ENCODE measurements around the gene HDAC4. TPM values are rescaled to one million over a fixed set of nuclear protein-coding genes. Genes with fewer than 3 reads are reported as not detected.

The HDAC4 gene
- total RNA-seq, 1 donor from 2014 or later, result 11.8 TPM

- Histone ChIP-seq H3K36me3 (ENCODE audit: insufficient read depth, low read length) (no peaks in the 10 kb centered on the region), H3K9ac (ENCODE audit: low read length) (no peak overlapping the region), H2AFZ (ENCODE audit: low read depth, low read length) (no peak overlapping the region), H3K4me2 (ENCODE audit: low read length) (no peak overlapping the region), H4K20me1 (ENCODE audit: insufficient read depth, low read length) (peaks cover 42% of the 10 kb centered on the region), H3K4me3 (ENCODE audit: insufficient read depth, low read depth, low read length) (no peak overlapping the region), H3K27me3 (ENCODE audit: insufficient read depth, low read length) (no peaks in the 10 kb centered on the region), H3K79me2 (ENCODE audit: insufficient read depth, low read length) (peaks cover 20% of the 10 kb centered on the region), H3K4me1 (ENCODE audit: insufficient read depth, low read length) (no peaks in the 10 kb centered on the region), H3K9me3 (ENCODE audit: insufficient read depth, low read depth, low read length) (no peaks in the 10 kb centered on the region), H3K27ac (ENCODE audit: low read depth, low read length) (no peak overlapping the region)
- Mint-ChIP-seq H3K27ac (ENCODE audit: unreplicated experiment) (no peak overlapping the region), H3K4me1 (ENCODE audit: low read depth, unreplicated experiment) (peaks cover 3% of the 10 kb centered on the region), H3K9me3 (ENCODE audit: unreplicated experiment) (no peaks in the 10 kb centered on the region), H3K36me3 (ENCODE audit: low read depth, unreplicated experiment) (peaks cover 2% of the 10 kb centered on the region), H3K27me3 (ENCODE audit: low read depth, unreplicated experiment) (no peaks in the 10 kb centered on the region), H3K4me3 (ENCODE audit: unreplicated experiment) (no peak overlapping the region)
- no peak for DNase-seq (ENCODE audit: low read depth)
- TF ChIP-seq EZH2 (IDR thresholded peaks at IDR 0.05; ENCODE audit: insufficient read depth, low read length), result no peak
- TF ChIP-seq CTCF (IDR thresholded peaks at IDR 0.05; ENCODE audit: insufficient read depth, low read depth, low read length), result no peak
- no peak for FAIRE-seq
Measured at GRCh38 chr2:239365071-239365781, 35.6 kb downstream of the HDAC4 start.

DNA sequence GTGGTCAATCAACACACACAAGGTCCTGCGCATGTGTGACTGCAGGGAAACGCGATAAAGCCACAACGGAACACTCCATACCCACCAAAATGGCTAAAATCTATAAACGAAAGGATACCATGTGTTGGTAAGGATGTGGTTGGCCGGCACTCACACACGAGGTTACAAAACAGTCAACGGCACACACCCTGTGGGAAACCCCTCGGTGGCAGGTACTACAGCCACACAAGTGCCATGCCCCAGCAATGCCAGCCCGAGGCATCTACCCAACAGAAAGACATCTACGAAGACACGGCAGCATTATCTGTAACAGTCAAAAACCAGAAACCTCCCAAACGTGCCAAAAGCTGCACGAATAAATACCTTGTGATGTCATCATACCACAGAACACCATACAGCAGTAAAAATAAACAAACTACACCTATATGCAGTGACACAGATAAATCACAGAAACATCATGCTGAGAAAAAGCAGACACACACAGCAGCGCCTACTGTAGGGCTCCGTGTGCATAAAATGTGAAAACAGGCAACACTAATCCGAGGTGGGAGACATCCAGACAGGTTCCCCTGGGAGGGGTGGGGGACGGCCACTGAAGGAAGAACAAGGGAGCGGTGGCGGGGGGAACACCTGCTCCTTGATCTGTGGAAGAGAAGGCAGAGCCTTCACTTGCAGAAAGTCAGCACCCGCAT lies 36.7 kb downstream of the HDAC4 start:
- DNase-seq (ENCODE audit: low read depth), result no peak

More for the DNA sequence above, 36.7 kb downstream of the HDAC4 start:
- Mint-ChIP-seq H3K4me3 (ENCODE audit: unreplicated experiment) (no peak overlapping the region), H3K27me3 (ENCODE audit: low read depth, unreplicated experiment) (no peaks in the 10 kb centered on the region), H3K9me3 (ENCODE audit: unreplicated experiment) (no peaks in the 10 kb centered on the region), H3K36me3 (ENCODE audit: low read depth, unreplicated experiment) (no peaks in the 10 kb centered on the region), H3K27ac (ENCODE audit: unreplicated experiment) (no peak overlapping the region), H3K4me1 (ENCODE audit: low read depth, unreplicated experiment) (peaks cover 3% of the 10 kb centered on the region)
- TF ChIP-seq CTCF (IDR thresholded peaks at IDR 0.05; ENCODE audit: insufficient read depth, low read depth, low read length) (no peak), EZH2 (IDR thresholded peaks at IDR 0.05; ENCODE audit: insufficient read depth, low read length) (no peak)
- Histone ChIP-seq H3K4me1 (ENCODE audit: insufficient read depth, low read length) (no peaks in the 10 kb centered on the region), H2AFZ (ENCODE audit: low read depth, low read length) (no peak overlapping the region), H3K9me3 (ENCODE audit: insufficient read depth, low read depth, low read length) (no peaks in the 10 kb centered on the region), H3K27me3 (ENCODE audit: insufficient read depth, low read length) (no peaks in the 10 kb centered on the region), H3K4me2 (ENCODE audit: low read length) (no peak overlapping the region), H3K4me3 (ENCODE audit: insufficient read depth, low read depth, low read length) (no peak overlapping the region), H3K27ac (ENCODE audit: low read depth, low read length) (no peak overlapping the region), H3K79me2 (ENCODE audit: insufficient read depth, low read length) (peaks cover 25% of the 10 kb centered on the region), H3K36me3 (ENCODE audit: insufficient read depth, low read length) (no peaks in the 10 kb centered on the region), H4K20me1 (ENCODE audit: insufficient read depth, low read length) (peaks cover 47% of the 10 kb centered on the region), H3K9ac (ENCODE audit: low read length) (no peak overlapping the region)
- no peak for FAIRE-seq
